ENCODE measurements around the gene IPO5.

Gene IPO5

DNA sequence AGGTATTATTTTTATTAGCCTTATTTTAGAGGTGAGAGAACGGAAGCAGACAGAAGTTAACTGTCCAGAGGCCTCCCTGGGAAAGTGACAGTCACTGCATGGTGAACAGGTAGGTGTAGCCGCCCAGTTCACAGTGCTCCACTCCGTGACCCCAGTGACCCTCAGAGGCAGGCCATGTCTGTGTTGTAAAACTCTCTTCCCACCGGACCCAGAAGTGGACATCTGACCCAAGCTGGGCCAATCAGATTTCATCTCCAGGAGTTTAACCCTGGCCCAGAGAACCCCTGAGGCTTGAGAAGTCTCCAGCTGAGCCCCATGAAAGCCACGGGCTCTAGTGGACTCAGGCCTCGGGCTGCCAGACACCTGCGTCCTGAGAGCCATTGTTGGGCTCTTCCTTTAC lies 105.8 kb downstream of the IPO5 start:
- DNase-seq (ENCODE audit: low spot score) = no peak

DNA sequence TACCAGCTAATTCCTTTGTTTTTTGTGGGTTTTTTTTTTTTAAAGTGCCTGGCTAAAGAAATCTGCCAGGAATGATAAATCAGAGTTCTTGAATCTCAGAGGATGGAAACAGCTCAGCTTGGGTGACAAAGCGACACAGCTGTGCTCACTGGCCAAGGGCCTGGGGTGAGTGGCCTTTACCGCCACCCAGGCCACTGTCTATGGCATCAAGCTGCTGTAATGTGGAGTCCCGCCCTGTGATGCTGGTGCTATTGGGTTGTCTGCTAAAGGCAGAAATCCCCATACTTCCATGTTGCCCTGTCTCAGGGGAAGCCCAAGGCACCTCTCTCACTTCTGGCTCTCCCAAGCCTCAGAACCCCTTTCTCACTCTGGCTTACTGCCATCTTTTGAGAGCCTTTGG lies 106.8 kb downstream of the IPO5 start:
- no peak for DNase-seq (ENCODE audit: low spot score)

DNA sequence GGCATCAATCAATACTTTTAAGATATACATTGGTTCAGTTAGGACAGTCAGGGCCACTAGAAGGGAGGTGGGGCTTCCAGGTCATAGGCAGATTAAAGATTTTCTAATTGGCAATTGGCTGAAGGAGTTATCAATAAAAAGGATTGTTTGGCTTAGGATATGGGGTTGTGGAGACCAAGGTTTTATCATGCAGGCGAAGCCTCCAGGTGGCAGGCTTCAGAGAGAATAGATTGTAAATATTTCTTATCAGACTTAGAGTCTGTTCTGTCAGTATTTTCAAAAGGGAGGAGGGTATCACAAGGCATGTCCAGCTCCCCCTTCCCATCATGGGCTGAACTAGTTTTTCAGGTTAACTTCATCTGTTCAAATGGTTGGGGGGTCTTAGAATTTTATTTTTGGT lies 112.0 kb downstream of the IPO5 start:
- DNase-seq (ENCODE audit: low spot score) = no peak

DNA sequence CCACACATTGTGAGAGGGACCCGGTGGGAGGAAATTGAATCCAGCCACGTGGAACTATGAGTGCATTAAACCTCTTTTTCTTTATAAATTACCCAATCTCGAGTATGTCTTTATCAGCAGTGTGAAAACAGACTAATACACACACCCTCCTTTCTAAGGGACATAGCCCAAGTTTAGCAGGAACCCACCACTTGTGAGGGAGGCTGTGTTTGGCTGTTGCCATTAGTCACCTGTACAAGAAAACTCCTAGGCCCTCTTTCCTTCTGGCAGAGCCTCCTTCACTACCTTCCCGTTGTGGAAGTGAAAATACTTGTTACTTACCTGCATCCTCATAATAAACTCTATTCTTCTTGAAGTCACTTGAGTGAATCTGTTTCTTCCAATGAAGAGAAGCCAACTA lies 113.2 kb downstream of the IPO5 start:
- no peak for DNase-seq (ENCODE audit: low spot score)

DNA sequence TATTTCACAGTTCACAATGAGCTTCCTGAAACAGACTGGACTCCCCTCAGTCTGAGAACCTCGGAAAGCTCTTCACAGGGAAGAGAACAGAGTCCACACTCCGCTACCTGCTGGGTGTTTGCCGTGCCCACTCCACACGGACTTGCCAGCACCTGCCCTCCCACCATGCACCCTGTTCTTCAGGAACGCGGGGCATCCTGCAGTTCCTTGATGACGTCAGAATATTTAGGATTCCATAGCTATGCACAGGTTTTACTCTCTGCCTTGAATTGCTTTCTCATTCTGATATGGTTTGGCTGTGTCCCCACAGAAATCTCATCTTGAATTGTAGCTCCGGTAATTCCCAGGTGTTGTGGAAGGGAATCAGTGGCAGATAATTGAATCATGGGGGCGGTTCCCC lies 115.0 kb downstream of the IPO5 start:
- DNase-seq (ENCODE audit: low spot score) = peak; percentile 57

DNA sequence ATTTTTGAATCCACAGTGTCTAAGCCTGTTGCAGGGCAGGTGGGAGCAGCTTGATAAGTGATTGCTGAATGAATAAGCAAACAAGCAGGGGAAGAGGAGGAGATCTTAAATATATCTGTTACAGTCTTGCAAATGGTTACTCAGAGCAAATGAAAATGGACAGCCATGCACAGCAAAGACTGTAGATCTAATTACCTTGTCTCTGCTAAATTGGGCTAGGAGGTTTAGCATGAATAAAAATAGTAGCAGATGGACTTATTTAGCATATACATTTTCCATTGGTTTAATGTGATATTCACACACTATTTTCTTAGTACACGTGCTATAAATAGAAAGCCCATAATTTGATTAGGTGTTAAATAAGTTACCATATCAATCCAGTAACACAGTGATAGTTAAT lies 116.5 kb downstream of the IPO5 start:
- DNase-seq (ENCODE audit: low spot score) = no peak

DNA sequence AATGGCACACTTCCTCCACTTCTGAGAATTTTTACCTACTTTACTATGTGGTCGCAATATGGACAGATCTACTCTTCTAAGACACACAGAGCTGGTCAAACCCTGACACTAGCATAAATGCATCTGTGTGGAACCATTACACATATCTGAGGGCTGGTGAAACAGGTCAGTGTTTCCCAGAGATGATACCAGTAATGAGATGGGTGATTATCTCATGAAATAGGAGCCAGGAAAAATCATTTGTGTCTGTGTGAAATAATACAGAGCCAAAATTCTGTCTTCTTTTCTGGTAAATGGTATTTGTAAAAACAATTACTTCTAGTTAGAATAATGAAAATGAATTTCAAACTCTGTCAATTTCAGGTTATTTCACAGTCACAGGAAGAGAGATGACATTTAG lies 117.8 kb downstream of the IPO5 start:
- no peak for DNase-seq (ENCODE audit: low spot score)

DNA sequence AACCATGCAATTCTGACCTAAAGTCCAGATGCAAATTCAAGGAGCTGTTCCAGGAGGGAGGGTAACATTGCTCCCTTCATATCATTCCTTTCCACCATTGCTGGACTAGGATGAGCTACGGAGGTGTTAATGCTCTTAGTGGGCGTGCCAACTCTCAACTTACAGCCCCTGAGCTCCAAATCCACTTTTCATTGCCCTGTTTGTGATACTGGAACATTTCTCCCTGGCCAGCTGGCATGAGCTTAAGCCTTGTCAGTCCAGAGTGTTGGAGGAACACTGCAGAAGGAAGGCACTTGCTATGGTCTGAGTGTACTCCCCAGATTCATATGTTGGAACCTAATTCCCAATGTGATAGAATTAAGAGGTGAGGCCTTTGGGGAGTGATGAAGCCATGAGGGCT lies 119.0 kb downstream of the IPO5 start:
- no peak for DNase-seq (ENCODE audit: low spot score)
